ENCODE data around the gene CACNA1C.
A peak's percentile ranks its signal among the peaks of the same experiment; 100 is the strongest.
"Not testable (repeated sequence)": the region's sequence is repeated elsewhere in the genome, so short reads cannot be mapped to it uniquely, and the experiment has no call there.

Gene CACNA1C

DNA sequence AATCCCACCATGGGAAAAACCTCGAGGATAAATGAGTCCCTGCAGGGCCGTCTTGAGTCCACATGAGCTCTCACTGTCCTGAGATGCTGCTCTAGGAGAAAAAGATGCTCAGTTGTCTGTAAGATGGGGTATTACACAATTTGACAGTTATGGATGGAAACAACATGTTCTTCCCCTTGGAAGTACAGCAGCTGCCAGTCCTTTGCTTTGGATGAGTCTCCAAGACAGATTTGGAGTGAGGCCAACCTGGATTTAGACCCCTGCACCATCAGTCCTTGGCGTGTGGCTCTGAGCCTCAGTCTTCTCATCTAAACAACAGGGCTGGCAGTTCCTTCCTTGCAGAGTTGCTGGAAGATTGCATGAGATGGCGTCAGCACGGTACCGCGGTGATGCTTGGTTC lies 432.9 kb downstream of the CACNA1C start:
- DNase-seq (ENCODE audit: low spot score): no peak

DNA sequence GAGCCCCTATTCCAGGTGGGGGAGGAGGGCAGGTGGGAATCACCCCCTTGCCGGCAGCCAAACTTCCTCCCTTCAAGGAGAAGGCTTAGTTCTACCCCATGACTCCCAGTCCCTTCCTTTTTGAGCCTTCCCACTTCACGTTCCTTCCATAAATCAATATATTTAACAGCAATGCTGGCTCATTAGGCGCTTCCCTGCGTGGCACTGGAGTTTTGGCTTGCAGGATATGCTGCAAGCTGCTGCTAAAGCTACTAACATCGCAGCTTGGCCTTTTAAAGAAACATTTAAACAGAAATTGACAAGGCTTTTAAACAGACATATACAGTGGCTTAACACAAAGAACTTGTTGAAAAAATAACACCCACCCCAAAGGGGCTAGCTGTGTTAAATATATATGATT lies 434.0 kb downstream of the CACNA1C start:
- DNase-seq (ENCODE audit: low spot score): no peak

DNA sequence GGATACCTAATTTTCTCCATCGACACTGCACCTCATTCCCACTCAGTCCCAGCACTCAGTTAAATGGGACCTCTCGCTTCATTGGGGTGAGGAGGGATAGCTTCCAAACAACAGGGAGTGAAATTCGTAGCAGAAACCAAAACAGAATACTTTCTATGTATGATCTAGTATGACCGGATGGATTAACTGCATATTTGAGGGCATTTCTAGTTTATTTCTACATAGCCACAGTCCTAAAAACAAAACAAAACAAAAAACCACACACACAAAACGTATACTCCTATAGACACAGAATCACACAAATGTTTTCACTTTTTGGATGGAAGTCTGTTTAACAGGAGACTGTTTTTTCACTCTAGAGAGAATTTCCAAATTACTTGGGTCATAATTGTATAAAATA lies 434.5 kb downstream of the CACNA1C start:
- no peak for DNase-seq (ENCODE audit: low spot score)

DNA sequence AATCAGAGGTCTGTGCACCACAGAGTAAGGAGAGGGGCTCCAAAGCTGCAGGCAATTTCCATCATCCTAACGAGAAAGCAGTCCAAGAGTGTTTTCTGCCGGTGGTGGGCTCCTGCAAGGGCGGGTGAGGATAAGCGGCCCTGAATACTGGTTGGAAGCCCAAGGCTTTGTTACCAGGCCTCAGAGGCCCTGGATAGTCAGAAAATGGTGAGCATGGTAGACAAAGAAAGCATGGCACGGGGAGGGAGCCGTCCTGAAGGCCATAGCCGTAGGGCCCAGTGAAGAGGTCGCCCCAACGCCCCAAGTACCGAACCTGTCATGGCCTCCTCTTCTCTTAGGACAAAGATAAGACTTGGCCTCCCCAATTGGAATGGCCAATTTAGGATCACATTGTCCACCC lies 435.3 kb downstream of the CACNA1C start:
- no peak for DNase-seq (ENCODE audit: low spot score)

DNA sequence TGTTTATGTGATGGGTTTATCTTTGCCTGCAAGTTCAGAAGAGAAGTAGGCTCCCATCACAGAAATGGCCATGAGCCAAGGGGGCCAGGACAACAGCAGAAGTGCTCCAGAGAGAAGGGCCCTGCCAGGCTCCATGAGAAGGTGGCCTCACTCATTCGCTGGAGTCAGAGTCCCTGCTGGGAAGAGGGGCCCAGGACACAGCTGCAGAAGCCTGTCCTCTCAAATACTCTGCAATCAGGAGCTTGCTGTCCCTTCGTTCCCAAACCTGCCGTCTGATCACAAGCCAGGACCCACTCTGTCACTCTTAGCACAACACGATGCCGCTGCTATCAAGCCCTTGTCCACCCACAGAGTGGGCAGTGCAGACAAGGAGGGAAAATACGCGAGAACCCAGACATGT lies 435.8 kb downstream of the CACNA1C start:
- DNase-seq (ENCODE audit: low spot score): no peak

DNA sequence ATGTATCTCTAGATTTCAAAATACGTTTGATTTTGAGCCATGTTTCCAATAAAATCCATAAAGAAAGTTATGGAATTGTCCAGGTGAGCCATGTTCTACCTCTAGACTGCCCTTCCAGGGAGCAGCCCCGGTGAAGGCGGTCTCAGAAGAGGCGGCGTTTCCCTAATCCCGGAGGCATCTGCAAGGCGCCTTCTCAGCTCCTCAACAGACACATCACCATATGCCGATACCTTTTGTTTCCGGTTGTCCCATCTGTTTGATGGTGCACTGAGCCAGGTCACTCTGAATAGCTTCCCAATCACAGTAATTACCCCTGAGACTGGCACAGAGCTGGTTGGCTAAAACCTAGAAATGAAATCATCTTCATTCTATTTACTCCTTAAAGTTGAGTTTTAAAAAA lies 436.5 kb downstream of the CACNA1C start:
- peak; percentile 26 for DNase-seq (ENCODE audit: low spot score)

DNA sequence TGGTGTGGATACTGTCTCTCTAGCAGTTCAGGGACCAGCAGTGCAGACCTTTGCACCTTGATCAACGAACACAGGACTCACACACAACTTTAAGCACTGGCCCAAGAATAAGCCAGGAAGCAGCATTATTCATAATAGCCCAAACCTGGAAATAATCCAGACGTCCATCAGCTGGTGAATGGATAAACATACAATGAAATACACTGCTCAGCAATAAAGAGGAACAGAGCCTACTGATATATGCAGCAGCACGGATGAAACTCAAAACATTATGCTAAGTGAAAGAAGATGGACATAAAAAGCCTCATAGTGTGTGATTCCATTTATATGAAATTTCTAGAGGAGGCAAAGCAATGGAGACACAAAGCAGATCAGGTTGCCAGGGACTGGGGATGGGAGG lies 438.0 kb downstream of the CACNA1C start:
- DNase-seq (ENCODE audit: low spot score): no peak

DNA sequence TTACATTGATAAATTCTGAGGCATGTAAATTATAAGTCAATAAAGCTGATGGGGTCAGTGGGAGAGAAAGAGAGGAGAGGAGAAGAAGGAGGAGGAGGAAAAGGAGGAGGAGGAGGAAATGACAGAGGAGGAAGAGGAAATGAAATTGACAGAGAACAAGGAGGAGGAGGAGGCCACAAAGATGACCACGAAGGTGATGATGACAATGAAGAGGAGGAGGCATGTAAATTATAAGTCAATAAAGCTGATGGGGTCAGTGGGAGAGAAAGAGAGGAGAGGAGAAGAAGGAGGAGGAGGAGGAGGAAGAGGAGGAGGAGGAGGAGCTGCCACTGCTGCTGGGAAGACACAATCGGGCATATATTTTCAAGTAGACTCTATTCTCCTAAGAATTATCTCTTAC lies 438.6 kb downstream of the CACNA1C start:
- not testable (repeated sequence) for DNase-seq (ENCODE audit: low spot score)

DNA sequence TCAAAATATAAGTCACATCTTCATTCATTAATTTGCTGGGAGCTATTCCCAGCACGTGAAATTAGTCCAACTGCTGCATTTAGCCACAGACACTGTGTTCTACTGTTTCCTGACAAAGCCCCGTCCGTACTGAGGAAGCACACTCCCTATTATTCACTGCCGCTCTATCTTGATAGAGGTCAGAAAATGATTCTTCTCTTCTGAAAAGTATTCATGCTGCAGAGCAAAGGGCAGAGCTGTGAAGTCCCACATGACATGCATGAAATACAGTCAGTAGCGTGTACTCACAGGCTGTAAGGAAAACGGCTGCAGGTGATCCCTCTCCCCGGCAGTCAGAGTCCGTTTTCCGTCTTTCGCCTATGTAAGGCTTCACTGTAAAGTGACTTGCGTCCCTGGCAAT lies 439.4 kb downstream of the CACNA1C start:
- no peak for DNase-seq (ENCODE audit: low spot score)

DNA sequence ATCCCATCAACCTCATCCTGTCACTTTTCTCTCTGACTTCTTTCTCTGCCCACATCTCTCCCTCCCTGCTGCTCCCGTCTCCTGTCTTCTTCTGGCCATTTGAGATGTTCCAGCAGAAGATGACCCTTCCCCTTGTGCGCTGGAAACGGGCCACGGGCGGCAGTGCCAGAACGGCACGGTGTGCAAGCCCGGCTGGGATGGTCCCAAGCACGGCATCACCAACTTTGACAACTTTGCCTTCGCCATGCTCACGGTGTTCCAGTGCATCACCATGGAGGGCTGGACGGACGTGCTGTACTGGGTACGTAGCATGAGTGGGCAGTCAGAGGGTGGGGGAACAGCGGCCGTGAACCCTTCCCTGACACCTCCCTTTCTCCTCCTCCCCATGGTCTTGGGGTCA lies 440.3 kb downstream of the CACNA1C start:
- DNase-seq (ENCODE audit: low spot score): no peak

DNA sequence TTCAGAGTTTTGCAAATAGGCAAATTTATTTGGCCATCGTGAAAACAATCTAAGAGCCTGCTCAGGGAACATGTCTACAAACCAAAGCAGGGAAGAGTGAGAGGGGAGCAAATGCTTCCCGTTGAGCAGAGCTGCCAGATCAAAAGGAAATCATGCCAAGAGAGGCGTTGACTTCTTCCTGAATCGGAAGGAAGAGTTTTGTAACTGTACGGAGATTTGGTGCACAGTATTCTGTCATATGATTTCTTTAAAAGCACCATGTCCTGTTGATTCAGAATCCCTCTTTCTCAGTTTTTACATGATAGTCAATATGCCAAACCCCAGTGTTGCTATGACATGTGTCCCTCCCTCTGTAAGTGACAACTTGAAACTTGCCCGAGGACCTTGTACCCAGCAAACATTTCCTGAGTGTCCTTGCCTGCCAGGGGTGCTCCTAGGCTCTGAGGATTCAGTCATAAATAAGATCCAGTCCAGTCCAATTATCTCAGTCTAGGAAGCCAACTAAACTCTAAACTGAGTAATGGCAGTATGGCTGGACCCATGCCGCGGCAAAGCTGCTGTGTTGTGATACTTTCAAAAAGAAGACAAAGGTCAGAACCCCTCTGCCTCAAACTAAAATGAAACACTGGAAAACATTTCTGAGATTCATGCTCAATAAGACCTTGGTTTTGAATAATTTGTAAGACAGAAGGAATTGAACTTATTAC lies 441.9 kb downstream of the CACNA1C start:
- DNase-seq (ENCODE audit: low spot score): no peak

DNA sequence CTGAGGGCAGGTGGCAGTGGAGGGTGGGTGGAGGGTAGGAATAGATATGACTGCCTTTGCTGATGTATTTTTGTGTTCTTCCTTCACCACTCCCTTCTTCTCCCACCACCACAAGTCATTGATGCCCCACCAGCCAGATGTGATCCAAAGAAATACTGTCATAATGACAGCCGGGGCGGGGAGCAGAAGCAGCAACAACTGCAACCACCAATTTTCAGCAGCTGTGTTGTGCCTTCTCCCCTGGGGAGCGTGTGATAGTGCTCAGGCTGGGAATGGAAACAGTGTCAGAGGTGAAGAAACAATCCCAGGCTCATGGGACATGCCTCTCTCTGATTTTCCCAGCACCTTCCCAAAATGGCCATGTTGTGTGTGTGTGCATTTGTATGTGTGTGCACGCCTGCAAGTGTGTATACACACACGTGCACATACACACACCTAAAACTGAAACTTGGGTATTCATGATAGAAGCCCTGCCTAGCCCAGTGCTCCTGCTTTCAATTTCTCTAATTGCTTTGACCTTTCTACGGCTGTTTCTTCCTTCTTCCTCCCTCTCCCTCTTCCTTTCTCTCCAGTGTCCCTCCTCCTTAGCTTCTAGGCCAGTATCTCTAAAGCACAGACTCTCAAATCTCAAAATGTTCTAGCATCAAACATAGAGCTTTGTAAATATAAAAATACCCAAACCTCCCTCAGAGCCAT lies 442.8 kb downstream of the CACNA1C start:
- no peak for DNase-seq (ENCODE audit: low spot score)

DNA sequence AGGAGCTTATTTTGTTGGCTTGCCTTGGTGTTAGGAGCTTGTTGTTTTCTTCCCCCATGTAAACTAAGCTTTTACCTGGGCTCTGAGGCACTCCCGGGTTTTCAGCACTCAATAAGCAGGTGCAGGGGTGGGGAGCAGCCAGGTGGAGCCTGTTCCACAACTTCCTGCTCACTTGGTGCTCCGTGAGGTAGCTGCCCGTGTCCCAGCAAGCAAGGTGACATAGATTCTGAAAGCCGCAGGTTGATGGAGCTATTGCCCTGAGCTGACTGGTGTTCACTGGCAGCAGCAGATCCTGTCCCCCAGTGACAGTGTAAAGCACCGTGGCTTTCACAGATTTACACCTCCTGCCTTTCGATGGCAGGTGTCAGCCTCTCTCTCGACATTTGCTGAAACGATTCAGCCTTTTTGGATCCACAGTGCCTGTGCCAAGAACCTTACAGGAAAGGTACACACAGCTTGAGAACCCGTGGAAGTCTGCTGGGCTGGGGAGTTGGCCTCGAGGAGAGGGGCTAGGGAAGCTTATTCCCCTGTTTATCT lies 446.2 kb downstream of the CACNA1C start:
- no peak for DNase-seq (ENCODE audit: low spot score)

DNA sequence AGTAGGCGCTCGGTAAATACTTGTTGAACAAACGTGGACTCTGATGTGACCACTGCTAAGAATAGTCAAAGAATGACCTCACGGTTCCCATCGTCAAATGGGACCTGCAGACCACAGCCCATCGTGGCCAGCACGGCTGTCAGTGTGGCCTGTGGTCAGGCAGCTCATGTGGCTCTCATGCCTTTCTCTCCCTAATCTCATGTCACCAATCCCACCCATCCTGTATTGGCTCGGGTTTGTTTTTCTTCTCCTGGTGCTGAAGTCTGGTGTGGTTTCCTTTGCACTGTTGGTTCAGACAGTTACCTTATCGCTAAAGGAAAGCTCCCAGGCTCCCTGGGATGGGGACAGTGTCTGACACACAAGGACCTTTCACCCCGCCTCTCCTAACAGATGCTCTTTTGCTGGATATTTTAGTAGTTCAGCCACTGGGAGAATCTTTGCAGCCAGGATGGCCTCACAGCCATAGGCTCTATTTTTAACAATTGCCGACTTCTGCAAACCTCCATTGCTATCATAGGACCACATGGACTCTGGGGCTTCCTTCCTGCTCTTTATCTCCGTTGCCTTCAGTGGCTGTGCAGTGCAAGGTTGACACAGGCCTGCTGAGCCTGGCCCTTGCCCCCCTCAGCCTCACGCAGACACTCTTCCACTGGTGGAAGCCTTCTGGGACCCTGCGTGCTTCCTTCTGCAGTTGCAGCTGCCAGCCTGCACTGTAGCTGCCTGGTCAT lies 448.8 kb downstream of the CACNA1C start:
- DNase-seq (ENCODE audit: low spot score): no peak

DNA sequence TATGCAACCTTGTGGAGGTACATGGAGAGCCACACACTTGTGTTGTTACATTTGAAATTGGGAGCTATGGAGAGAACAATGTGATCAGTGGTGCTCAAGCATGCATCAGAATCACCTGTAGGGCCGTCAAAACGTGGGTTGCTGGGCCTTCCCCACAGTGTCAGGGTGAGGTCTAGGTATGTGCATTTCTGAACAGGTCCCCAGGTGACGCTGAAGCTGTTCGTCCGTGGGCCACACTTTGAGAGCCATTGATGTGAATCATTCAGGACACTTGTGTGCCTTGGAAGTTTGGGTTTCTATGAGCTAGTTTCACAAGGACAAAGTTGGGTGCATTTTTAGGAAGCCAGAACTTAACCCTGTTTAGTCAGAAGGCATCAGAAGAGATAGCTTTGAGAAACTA lies 450.2 kb downstream of the CACNA1C start:
- DNase-seq (ENCODE audit: low spot score): no peak

DNA sequence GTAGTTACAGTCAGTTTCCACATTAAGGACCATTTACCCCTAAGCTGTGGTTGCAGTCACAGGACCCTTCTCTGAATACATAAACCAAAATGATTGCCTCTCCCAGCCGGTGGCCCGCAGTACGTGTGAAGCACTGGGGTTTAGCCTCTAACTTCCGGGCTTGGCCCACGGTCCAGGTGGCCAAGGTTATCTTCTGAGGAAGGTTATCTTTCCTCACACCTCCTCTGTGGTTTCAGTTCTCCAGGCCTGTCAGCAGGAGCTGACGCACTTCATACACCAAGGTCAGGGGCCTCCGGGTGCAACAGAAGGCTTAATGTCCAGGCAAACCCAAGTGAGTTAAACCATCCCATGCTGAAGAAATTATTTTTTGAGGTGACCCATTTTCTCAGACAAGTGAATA lies 451.0 kb downstream of the CACNA1C start:
- DNase-seq (ENCODE audit: low spot score): no peak

DNA sequence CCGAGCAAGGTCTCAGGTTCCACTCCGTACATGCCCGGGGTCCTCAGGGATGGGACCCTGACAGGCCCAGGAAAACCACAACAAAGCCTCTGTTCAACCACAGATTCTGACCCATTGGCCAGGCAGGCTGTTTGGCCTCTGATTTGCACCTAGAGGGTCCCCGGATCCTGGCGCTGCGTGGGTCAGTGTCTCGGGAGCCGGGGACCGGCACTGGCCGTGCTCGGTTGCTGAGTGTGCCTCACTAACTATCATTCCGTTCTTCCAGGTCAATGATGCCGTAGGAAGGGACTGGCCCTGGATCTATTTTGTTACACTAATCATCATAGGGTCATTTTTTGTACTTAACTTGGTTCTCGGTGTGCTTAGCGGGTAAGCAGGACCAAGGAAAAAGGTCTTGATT lies 451.8 kb downstream of the CACNA1C start:
- DNase-seq (ENCODE audit: low spot score): no peak

DNA sequence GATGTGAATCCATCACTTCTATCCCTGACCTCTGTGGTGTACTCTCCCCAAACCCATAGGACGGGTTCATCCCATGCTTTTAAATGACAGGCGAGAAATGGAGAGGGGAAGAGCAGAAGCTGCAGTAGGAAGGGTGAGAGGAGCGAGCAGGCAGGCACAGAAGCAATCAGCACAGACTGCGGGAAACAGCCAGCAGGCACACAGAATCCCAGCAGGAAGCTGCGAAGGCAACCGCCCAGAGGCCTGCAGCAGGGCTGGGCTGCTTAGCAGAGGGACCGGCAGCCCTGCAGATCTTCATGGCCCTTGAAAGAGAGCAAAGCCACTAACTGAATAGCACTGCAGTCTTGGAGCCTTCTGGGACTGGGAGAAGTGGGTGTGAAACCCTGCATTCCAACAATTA lies 455.0 kb downstream of the CACNA1C start:
- peak; percentile 32 for DNase-seq (ENCODE audit: low spot score)

DNA sequence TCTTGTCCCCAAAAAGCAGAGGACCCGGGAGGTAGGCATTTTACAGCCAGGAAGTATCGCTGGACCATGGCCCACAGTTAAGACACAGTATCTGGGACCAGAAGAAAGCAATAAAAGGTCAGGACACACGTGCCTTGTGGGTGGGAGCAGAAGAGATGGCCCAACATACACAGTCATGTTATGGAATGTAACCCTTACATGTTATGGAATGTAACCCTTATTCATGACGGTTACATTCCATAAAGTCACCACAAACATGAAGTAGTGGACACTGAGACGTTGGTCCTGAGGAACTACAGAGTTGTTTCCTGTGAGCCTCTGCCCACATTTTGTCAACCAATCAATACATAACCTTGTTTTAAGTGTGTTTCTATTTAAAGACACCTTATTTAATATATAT lies 456.4 kb downstream of the CACNA1C start:
- no peak for DNase-seq (ENCODE audit: low spot score)

DNA sequence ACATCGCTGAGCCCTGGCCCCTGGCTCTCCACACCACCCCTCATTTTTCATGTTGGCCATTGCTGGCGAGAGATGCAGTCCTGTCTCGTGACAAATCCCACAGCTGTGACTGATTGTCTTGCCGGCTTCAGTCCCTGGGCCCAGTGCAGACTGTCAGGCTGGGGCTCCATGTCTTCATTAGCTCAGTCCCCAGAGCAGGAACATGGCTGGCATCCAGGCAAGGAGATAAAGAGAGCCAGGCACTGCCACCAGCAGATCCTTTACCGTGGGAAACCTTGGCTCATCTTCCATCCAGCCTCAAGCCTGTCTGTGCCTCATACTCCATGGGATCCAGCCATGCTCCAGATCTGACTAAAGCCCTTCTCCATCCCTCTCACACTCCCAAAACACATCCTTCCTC lies 457.3 kb downstream of the CACNA1C start:
- DNase-seq (ENCODE audit: low spot score): no peak

DNA sequence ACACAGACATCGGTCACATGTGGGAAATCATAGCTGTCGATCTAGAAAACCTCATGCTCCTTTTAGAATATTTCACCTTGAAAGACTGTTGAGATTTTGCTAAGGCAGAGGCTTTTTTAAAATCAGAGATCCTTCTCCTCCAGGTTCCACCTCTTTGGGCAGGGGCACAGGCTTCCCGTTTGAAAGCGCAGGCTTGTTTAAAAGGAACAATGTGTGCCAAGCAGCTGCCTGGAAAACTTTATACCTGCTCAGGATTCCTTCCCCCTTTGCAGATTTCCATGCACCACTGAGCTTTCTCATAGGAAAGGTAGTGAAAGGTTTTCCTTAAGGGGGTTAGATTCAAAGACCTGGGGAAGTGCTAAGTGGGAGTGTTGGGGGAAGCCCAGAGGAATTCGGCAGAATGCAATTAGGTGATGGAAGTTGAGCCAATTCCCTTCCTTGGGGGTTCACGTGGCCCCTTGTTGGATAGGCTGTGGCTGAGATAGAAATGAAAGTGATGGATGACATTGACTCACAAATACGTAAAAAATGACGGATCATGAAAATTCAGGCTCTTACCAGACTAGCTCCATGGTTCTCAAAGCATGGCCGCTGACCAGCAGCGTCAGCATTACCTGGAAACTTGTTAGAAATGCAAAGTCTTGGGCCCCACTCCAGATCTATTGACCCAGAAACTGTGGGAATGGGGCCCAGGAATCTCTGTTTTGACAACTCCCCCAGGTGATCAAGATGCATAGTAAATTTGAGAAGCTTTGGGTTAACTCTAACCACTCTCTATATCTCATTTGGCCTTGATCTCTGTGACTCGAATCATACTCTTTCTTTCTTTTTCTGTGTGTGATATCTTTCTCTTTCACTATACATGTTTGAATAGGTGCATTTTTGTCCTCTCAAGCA lies 460.6 kb downstream of the CACNA1C start:
- DNase-seq (ENCODE audit: low spot score): no peak

DNA sequence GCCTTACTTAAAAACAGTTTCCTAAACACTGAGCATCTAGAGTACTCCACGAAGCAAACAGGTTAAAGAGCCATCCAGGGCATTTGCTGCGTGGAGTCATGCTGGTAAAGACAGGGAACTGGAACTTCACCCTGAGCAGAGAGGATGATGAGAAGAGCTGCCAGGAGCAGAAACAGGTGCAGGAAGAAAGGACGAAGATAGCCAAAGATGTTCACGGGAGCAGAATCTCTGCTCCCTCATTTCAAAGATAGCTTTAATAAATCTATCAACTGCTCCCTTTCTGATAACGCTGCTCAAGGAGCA lies 461.2 kb downstream of the CACNA1C start:
- DNase-seq (ENCODE audit: low spot score): no peak
